Measurements from ENCODE around the gene PSMB10.

- TF ChIP-seq CTCF (IDR thresholded peaks at IDR 0.05) (no peak), EZH2 (IDR thresholded peaks at IDR 0.05) (no peak)
Observed at GRCh38 chr16:67946966-67947558, 10.4 kb upstream of the PSMB10 start.
